HG03039 (cell line): Measurements from ENCODE around the gene ARHGAP20.

ENCODE experiments used
- ATAC-seq: cut with Tn5 transposase; IDR thresholded peaks from one replicate; pipeline ENCODE4 v1.9.1; 2021; ENCODE audit warnings: mild to moderate bottlenecking, moderate library complexity; ENCODE audit not compliant: unreplicated experiment

ARHGAP20 gene

GRCh38 chr11:110530900-110531741 lies 181.1 kb downstream of the ARHGAP20 start:
- no peak for ATAC-seq

- no peak for ATAC-seq
These were observed 183.2 kb downstream of the ARHGAP20 start for GRCh38 chr11:110529043-110529442.

- ATAC-seq, result no peak
These were observed 185.1 kb downstream of the ARHGAP20 start for GRCh38 chr11:110527146-110527545.
